NCI-H2029 (cell line): ENCODE data around the gene ALKBH6.
"Not testable (repeated sequence)": the region's sequence is repeated elsewhere in the genome, so short reads cannot be mapped to it uniquely, and the experiment has no call there.

ENCODE experiments used
- DNase-seq: peaks from one replicate; lab custom pipeline; 2025; lab: John Stamatoyannopoulos, UW

ALKBH6 gene

DNA sequence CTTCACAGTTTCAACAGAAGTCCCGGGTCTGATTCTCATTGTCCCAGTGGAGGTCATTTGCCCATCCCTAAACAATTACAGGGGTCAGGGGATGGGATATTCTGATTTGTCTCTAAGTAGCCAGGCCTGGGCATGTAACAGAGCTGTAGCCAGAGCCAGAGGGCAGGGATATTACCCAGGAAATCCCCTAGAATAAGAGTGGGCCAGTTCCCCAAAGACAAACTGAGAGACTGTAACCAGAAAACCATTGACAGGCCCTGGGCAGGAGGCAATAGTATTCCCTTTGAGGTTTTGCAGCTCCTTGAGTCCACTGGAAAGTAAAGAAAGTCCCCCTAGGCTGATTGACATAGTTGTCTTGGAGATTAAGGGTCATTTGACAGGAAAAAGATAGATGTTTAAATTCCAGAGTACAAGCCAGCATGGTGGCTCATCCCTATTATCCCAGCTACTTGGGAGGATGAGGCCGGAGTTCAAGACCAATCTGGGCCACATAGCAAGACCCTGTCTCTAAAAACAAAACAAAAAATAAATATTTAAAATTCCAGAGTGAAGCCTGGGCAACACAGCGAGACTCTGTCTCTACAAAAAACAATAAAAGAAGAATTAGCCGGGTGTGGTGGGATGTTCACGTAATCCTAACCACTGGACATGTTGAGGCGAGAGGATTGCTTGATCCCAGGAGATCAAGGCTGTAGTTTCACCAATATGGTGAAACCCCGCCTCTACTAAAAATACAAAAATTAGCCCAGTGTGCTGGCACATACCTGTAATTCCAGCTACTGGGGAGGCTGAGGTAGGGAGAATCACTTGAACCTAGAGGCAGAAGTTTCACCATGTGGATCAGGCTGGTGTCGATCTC, 20.9 kb downstream of the ALKBH6 start:
- no peak for DNase-seq

DNA sequence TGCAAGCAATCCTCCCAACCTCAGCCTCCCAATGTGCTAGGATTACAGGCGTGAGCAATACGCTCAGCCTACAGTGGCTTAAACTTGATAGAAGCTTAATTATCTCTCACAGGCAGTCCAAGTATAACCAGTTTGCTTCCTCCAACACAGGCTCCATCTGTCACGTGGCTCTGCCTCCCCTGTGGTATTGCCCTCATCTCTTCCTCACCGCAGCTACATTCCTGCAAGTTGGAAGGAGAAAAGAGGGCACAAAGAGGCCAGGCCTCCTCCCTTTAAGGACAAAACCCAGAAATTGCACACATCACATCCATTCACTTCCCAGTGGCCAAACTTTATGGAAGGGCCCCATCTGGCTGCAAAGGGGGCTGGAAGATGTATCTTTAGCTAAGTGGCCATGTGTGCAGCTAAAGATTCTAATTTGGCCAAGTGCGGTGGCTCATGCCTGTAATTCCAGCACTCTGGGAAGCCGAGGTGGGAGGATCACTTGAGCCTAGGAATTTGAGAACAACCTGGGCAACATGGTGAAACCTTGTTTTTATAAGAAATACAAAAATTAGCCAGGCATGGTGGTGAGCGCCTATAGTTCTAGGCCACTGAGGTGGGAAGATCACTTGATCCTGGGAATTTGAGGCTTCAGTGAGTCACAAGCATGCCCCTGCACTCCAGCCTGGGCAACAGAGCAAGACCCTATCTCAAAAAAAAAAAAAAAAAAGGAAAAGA, 22.1 kb downstream of the ALKBH6 start:
- DNase-seq: no peak

- no peak for DNase-seq
These were observed 23.0 kb downstream of the ALKBH6 start for GRCh38 chr19:35990771-35991730.

DNA sequence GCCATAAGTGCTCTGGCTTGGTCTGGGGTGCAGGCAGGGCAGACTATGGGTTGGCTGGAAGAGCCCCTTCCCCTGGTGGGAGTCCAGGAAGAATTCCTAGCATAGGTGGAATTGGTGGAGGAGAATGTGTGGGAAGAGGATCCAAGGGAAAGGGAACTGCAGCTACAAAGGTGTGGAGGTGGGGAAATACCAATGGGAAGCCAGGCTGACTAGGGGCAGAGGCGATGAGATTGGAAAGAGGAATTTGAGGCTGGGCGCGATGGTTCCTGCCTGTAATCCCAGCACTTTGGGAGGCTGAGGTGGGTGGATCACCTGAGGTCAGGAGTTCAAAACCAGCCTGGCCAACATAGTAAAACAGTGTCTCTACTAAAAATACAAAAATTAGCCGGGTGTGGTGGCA, 23.9 kb downstream of the ALKBH6 start:
- no peak for DNase-seq

- DNase-seq: no peak
These were observed 25.2 kb downstream of the ALKBH6 start for GRCh38 chr19:35988824-35989223.

DNA sequence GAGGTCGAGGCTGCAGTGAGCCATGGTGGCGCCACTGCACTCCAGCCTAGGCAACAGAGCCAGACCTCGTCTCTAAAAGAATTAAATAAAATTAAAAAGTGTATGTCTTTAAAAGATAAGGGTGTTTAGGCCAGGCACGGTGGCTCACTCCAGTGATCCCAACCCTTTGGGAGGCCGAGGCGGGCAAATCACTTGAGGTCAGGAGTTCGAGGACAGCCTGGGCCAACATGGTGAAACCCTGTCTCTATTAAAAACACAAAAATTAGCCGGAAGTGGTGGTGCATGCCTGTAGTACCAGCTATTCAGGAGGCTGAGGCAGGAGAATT, 26.5 kb downstream of the ALKBH6 start:
- no peak for DNase-seq

- DNase-seq: peak; percentile 58
These were observed 27.1 kb downstream of the ALKBH6 start for GRCh38 chr19:35986664-35987570.

DNA sequence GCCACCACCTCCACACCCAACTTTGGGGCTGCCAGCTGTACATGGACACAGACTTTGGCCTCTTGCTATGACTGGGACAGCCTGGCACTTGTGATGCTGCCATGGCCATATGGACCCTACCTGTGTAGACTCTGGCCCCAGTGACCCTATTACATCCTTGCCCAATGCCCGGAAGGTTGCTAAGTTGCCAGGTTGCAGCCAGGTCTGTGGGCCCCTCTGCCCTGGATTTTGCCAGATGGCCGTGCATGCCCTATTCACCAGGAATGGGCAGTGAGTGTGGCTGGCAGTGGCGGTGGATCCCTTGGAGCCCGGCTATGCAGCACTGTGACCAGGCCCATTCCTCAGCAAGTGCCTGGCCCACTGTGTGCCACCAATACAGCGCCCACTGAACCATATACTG, 27.9 kb downstream of the ALKBH6 start:
- DNase-seq: no peak

DNA sequence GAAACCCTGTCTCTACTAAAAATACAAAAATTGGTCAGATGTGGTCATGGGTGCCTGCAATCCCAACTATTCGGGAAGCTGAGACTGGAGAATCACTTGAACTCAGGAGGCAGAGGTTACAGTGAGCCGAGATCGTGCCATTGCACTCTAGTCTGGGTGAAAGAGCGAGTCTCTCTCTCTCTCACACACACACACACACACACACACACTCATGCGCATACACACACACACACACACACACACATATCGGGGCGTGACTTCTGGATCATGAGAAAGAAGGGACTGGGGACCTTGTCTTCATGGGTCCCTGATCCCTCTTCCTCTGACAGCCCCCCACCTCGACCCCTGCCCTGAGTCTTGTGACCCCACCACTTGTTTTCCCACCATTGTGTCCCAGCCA, 30.8 kb downstream of the ALKBH6 start:
- DNase-seq: no peak

DNA sequence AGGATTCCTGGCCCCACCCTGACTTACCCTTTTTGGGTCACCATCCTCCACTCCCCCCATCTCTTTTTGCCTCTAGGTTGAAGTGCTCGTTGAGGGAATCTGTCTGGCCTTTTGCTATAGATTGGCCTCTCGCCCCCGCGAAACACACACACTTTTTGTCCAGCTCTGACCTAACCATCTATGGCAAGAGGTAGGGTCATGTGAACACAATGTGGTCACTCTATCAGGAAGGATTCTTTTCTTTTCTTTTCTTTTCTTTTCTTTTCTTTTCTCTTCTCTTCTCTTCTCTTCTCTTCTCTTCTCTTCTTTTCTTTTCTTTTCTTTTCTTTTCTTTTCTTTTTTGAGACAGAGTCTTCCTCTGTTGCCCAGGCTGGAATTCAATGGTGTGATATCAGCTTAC, 33.0 kb downstream of the ALKBH6 start:
- DNase-seq: not testable (repeated sequence)

DNA sequence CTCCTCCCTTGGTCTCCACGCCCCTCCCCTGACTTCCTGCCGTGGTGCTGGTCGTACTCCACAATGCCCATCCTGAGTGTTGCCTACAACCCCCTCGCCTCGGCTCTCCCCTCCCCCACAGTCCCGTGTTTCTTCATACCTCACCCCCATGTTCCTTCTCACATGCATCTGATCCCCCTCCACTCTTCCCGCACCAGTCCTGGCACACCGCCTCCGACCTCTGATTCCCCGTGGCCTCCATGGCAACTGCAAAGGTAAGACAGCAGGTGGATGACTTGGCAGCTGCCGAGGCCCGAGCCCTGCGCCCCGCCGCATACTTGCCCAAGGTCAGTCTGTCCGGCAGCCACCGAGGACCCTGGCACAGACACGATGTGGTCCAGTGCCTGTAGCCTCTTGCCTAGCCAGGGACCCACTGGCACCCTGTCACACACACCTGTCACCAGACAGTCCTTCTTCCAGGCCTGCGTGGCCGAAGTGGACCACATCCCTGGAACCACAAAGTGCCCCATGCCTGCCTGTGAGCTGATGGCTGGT, 35.1 kb downstream of the ALKBH6 start:
- no peak for DNase-seq

DNA sequence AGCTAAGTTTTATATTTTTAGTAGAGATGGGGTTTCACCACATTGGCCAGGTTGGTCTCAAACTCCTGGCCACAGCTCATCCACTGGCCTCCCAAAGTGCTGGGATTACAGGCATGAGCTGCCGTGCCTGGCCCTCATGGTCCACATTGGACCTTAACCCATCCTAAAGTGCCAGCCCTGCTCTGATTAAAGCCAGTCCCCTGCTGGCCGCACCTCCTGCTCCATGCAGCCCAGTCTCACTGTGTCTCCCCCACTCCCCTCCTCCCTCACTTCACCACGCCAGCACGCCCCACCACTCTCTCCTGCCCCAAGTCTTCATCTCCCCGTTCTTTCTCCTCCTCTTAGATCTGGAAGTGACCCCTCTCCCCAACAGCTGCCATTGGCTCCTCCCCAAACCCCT, 35.7 kb downstream of the ALKBH6 start:
- no peak for DNase-seq

DNA sequence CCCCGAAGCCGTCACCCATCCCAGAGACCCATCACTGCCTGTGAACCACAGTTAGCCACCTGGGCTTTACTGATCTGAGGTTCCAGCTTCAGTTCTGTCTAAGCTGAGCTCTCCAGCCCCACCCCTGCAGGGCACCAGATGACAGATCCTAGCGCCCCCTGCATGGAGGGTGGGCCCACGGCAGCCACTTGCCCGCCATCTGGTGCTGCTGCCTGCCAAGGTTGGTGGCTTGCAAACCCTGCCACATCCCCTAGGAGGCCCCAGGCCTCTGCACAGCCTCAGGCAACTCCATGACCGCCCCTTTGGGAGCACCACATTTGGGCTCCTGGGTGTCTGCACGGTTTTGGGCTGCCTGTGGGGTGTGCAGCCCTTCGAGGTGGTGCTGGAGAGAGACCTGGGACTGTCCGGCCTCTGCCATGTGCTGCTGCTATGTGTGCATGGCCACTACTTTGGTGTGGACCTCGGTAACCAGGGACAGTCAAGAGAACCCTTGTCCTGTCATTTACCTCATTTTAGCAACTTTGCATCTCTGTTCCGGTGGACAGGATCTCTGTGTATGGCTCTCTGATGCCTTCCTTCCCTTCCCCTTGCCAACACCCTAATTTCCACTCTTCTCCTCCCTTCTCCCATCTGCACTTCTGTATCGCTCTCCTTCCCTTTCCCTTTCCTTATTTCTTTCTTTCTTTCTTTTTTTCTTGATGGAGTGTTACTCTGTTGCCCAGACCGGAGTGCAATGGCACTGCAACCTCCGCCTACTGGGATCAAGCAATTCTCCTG, 36.4 kb downstream of the ALKBH6 start:
- DNase-seq: no peak

DNA sequence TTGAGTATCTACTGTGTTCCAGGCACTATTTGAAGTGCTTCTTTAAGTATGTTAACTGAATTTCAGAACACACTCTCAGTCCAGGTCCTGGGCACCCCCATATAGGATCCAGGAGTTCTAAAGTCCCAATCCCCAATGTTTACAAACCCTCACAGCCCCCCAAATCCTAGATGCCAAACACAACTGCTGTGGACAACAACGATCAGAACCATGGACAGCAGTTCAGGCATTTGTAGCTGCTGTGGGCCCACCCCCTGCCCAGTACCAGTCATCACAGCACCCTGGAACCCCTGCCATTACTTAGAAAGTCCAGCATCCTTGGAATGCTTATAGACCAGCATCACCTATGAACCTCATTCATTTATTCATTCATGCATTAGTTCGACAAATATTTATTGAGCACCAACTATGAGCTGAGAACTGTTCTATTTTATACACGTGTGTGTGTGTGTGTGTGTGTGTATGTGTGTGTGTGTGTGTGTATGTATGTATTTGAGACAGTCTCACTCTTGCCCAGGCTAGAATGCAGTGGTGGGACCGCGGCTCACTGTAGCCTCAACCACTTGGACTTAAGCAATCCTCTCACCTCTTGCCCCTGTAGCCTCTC, 38.3 kb downstream of the ALKBH6 start:
- DNase-seq: no peak

- no peak for DNase-seq
These were observed 40.5 kb downstream of the ALKBH6 start for GRCh38 chr19:35973487-35973886.

- DNase-seq: no peak
These were observed 47.2 kb downstream of the ALKBH6 start for GRCh38 chr19:35966771-35967170.

- no peak for DNase-seq
These were observed 50.5 kb downstream of the ALKBH6 start for GRCh38 chr19:35963514-35963913.

GRCh38 chr19:35960432-35960972, 53.5 kb downstream of the ALKBH6 start:
- DNase-seq: no peak

DNA sequence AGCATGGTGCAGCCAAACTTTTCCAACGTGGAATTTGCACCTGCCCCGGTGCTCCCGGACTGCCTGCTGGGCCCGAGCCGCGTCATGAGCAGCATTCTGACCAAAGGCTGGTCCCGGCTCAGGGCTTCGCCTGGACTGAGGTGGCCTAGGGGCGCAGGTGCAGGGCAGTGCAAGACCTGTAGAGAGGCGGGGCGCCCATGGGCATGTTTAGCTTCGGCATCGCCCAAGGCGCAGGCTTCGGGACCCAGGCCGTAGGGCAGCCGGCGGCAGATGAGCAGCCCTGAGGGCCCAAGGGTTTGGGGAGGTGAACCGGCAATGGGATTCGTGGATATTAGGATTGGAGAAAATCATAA, 54.1 kb downstream of the ALKBH6 start:
- DNase-seq: no peak
